ENCODE data around the gene DENND6B.

- TF ChIP-seq, protein P1, sequence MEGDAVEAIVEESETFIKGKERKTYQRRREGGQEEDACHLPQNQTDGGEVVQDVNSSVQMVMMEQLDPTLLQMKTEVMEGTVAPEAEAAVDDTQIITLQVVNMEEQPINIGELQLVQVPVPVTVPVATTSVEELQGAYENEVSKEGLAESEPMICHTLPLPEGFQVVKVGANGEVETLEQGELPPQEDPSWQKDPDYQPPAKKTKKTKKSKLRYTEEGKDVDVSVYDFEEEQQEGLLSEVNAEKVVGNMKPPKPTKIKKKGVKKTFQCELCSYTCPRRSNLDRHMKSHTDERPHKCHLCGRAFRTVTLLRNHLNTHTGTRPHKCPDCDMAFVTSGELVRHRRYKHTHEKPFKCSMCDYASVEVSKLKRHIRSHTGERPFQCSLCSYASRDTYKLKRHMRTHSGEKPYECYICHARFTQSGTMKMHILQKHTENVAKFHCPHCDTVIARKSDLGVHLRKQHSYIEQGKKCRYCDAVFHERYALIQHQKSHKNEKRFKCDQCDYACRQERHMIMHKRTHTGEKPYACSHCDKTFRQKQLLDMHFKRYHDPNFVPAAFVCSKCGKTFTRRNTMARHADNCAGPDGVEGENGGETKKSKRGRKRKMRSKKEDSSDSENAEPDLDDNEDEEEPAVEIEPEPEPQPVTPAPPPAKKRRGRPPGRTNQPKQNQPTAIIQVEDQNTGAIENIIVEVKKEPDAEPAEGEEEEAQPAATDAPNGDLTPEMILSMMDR (IDR thresholded peaks at IDR 0.05; ENCODE audit: low read depth, low read length) = no peak
- no peak for TF ChIP-seq EZH2phosphoT487 (IDR thresholded peaks at IDR 0.05; ENCODE audit: low read depth)
These were observed 46.0 kb downstream of the DENND6B start for GRCh38 chr22:50280708-50281383.
